Neural crest cell (in vitro differentiated cells): ENCODE measurements around the gene RAB37. TPM values are rescaled to one million over a fixed set of nuclear protein-coding genes. Genes with fewer than 3 reads are reported as not detected.

Experiments
- DNase-seq: peaks from one replicate; pipeline ENCODE4 v3.0.0; 2021; ENCODE audit warnings: low read depth, mixed read lengths, low spot score
- H3K27ac Mint-ChIP-seq: one replicate; pipeline ENCODE4 v1.8.0; 2021; ENCODE audit warnings: mild to moderate bottlenecking, mixed read lengths; ENCODE audit not compliant: unreplicated experiment
- H3K27me3 Mint-ChIP-seq: 2 replicates; pipeline ENCODE4 v1.8.0; 2021; ENCODE audit warnings: low read depth, mild to moderate bottlenecking, mixed read lengths
- H3K36me3 Mint-ChIP-seq: 2 replicates; pipeline ENCODE4 v1.8.0; 2021; ENCODE audit warnings: low read depth, mild to moderate bottlenecking, mixed read lengths
- H3K4me1 Mint-ChIP-seq: 2 replicates; pipeline ENCODE4 v1.8.0; 2021; ENCODE audit warnings: mixed read lengths
- H3K4me3 Mint-ChIP-seq: one replicate; pipeline ENCODE4 v1.8.0; 2021; ENCODE audit warnings: mild to moderate bottlenecking, mixed read lengths
- H3K9me3 Mint-ChIP-seq: 2 replicates; pipeline ENCODE4 v1.8.0; 2021; ENCODE audit warnings: mixed read lengths
- total RNA-seq: library from RNA; stranded (reverse); gene quantifications from 2 replicates; pipeline ENCODE4 v1.2.1, GENCODE V29; 2021
- TF ChIP-seq, protein P1 (sequence below): fragments of 200-600 bp; sonication (generic); conservative IDR thresholded peaks from 2 replicates; pipeline ENCODE4 v1.5.0; 2021; ENCODE audit warnings: antibody characterized with exemption, mild to moderate bottlenecking

RAB37 gene
- total RNA-seq, 1 donor from 2014 or later: not detected

DNA sequence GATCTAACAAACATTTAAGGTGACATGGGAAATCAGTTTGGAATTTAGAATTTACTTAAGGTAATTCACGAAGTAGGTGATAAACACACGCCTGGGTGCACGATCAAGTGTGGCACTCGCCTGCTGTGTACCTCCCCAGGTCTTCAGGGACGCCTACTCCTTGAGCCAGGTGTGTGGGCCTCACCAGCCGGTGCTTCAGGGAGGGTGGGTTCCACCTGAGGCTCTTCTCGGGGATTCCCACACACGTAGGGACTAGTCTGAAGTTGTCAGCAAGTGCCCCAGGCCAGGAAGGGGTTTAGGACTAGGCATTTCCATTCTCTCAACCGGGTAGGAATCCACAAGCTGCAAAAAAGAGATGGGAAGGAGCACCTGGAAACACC is 48.9 kb downstream of the RAB37 start:
- H3K36me3 Mint-ChIP-seq: no peaks in the 10 kb centered on the region
- H3K4me3 Mint-ChIP-seq: no peak overlapping the region
- peaks cover 7% of the 10 kb centered on the region for H3K4me1 Mint-ChIP-seq
- H3K27me3 Mint-ChIP-seq: no peaks in the 10 kb centered on the region
- no peak for DNase-seq
- TF ChIP-seq, protein P1, sequence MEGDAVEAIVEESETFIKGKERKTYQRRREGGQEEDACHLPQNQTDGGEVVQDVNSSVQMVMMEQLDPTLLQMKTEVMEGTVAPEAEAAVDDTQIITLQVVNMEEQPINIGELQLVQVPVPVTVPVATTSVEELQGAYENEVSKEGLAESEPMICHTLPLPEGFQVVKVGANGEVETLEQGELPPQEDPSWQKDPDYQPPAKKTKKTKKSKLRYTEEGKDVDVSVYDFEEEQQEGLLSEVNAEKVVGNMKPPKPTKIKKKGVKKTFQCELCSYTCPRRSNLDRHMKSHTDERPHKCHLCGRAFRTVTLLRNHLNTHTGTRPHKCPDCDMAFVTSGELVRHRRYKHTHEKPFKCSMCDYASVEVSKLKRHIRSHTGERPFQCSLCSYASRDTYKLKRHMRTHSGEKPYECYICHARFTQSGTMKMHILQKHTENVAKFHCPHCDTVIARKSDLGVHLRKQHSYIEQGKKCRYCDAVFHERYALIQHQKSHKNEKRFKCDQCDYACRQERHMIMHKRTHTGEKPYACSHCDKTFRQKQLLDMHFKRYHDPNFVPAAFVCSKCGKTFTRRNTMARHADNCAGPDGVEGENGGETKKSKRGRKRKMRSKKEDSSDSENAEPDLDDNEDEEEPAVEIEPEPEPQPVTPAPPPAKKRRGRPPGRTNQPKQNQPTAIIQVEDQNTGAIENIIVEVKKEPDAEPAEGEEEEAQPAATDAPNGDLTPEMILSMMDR: no peak
- no peak overlapping the region for H3K27ac Mint-ChIP-seq
- no peaks in the 10 kb centered on the region for H3K9me3 Mint-ChIP-seq

DNA sequence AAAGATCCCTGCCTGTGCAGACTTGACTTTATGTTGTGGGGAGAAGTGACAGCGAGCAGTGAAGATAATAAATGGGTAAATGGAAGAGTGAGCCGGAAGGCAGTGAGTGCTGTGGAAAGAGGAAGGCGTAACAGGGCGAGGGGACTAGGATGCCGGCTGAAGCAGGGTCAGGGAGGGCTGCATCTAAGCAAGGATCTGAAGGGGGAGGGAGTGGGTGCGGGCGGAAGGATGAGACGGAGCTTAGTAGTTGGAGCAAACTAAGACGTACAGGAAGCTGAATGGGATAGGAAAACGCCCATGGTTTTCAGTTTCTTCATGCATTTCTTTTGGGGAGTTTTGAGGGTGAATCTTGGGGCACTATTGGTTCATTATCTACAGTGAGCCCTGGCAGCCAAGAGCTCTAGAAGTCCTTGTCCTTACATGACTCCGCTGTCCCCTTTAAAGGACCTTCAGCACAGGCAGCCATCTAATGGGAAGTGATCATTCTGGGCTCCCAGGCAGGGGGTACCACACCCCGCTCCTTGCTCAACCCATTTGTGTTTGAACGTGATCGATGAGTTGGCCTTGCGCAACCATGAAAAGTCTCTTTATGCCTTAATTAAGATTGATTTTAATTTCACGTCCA is 49.5 kb downstream of the RAB37 start:
- H3K4me1 Mint-ChIP-seq: peaks cover 6% of the 10 kb centered on the region
- DNase-seq: no peak
- no peak overlapping the region for H3K27ac Mint-ChIP-seq
- H3K9me3 Mint-ChIP-seq: no peaks in the 10 kb centered on the region
- H3K4me3 Mint-ChIP-seq: no peak overlapping the region
- peaks cover 2% of the 10 kb centered on the region for H3K36me3 Mint-ChIP-seq
- no peaks in the 10 kb centered on the region for H3K27me3 Mint-ChIP-seq
- TF ChIP-seq, protein P1: no peak

DNA sequence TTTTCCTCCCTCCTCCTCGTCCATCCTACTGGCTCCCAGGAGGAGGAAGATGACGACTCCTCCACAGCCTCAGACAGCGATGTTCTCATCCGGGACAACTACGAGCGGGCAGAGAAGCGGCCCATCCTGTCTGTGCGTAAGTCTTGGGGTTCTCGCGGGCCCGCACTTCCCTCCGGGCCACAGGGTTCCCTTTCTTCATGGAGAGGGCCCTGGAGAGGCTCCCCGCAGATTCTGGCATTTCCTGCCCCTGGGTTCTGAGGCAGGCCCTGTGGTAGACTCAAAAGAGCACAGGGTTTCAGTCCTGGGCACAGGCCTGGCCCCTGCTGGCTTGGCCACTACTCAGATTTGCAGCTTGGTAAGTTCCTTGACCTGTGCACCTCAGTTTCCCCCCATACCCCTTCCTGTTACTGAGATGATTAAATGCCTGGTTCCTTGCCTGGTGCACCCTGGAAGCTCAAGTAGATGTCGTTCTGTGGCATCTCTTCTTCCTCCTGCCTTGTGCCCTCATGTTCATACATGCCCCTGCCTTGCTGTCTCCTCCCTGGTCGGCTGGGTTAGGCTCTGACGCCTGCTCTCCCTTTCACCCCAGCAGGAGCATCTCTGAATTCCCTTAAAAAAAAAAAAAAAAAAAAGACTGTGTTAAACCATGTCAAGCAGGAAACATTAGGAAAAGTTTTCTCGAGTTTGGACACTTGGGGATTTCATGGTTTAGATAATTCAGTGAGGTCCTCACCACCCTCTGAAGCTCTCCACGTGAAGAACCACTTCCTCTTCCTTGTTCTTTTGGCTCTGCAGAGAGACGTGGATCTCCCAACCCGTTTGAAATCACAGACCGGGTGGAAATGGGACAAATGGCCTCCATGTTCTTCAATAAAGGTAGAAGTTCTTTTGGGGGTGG is 53.4 kb downstream of the RAB37 start:
- DNase-seq: no peak
- no peaks in the 10 kb centered on the region for H3K9me3 Mint-ChIP-seq
- no peaks in the 10 kb centered on the region for H3K27me3 Mint-ChIP-seq
- peaks cover 4% of the 10 kb centered on the region for H3K36me3 Mint-ChIP-seq
- no peaks in the 10 kb centered on the region for H3K4me1 Mint-ChIP-seq
- TF ChIP-seq, protein P1: no peak
- no peak overlapping the region for H3K27ac Mint-ChIP-seq
- no peak overlapping the region for H3K4me3 Mint-ChIP-seq

DNA sequence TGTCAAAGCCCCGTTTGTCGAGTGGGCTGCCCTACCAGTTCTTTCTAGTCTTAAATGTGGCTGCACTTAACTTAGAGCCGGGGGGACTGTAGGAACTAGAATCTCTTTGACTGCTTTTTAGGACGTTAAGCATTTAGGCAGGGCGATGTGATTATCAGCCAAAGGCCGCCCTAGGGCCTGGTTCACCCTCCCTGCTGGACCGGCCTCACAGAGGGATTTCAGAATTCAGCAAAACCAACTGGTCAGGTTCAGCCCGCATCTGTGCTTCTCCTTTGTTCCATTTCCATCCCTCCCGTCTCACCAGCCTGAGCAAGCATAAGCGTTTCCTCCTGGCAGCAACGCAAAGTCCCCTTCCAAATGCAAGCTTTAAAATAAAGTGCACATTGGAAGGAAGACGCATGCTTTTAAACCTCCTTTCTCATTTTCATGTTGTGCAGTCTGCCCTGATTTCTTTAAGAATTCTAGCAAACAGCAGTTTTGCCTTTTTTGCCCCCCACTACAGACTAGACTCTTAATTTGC is 55.6 kb downstream of the RAB37 start:
- Mint-ChIP-seq H3K36me3 (peaks cover 4% of the 10 kb centered on the region), H3K27me3 (no peaks in the 10 kb centered on the region), H3K4me1 (no peaks in the 10 kb centered on the region), H3K4me3 (no peak overlapping the region), H3K9me3 (no peaks in the 10 kb centered on the region), H3K27ac (no peak overlapping the region)
- TF ChIP-seq, protein P1: no peak
- no peak for DNase-seq

DNA sequence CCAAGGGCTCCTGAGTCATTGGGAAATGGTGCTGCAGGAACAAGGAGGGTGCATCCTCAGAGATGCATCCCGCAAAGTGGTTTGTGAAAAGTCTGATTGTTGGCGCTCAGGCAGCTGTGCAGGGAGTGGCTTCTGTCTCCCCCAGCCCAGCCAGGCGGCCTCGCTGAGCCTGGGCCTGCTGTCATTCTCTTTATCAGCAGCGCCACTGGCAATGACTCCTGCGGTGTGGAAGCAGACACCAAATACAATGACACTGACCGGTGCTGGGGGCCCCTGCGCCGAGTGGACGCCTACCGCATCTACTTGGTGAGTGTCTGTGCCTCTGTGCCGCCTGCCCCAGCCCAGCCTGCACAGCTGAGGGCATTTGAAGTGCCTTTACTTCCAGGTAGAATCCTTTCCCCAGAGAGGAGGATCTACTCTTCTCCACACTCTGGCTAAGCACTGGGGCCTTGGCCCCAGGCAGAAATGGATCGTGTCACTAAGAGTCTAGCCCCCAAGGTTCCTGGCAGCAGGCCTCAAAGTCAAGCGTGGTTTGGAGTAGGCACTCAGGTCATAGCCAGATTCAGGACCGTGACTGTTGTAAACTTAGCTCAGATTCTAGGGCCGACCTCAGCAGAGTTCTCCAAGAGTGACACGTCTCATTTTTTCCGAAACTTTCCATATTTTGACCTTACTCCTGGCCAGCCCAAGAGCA is 58.4 kb downstream of the RAB37 start:
- Mint-ChIP-seq H3K36me3 (peaks cover 6% of the 10 kb centered on the region), H3K4me1 (no peaks in the 10 kb centered on the region)

More for the DNA sequence above, 58.4 kb downstream of the RAB37 start:
- no peaks in the 10 kb centered on the region for H3K27me3 Mint-ChIP-seq
- TF ChIP-seq, protein P1: no peak
- DNase-seq: no peak
- H3K27ac Mint-ChIP-seq: no peak overlapping the region
- no peak overlapping the region for H3K4me3 Mint-ChIP-seq
- no peaks in the 10 kb centered on the region for H3K9me3 Mint-ChIP-seq
